ENCODE measurements around the gene ZDHHC5.
A peak's percentile ranks its signal among the peaks of the same experiment; 100 is the strongest.
"Not testable (repeated sequence)": the region's sequence is repeated elsewhere in the genome, so short reads cannot be mapped to it uniquely, and the experiment has no call there.

ZDHHC5 gene

GRCh38 chr11:57675176-57675941, 7.4 kb downstream of the ZDHHC5 start:
- no peak for DNase-seq

DNA sequence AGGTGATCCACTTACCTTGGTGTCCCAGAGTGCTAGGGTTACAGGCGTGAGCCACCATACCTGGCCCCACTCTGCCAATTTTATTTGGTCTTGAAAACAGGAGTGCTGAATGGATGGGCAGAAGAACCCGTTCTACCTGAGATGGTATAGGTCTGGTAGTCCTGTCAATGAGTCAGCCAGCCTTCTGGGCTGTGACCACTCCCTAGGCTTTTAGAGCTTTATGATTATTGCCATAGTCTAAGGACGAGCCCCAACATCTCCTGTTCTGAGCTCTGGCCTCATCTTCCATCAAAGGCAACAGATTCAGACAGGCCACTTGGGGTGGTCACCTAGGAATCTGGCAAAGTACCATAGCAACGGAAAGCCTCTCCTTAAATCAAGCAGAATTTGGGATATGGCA, 11.5 kb downstream of the ZDHHC5 start:
- no peak for DNase-seq

- DNase-seq: no peak
Observed at GRCh38 chr11:57680552-57680874, 12.6 kb downstream of the ZDHHC5 start.

DNA sequence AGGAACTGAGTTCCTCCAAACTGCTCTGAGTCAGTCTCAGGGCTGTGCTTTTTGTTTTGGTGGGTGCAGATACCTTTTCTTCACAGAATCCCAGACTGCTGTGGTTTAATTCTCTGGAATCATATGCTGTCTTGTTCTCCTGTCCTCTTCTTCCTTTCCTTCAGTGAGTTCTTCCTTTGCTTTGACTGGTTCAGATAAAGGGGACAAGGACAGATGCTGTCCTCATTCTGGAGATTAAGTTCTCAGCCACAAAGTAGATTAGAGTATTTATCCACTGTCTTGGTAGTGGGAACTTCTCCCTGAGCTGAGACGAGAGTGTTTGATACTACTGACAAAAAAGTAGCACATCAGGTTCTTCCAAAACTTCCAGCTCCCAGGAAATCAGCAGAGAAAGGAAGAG, 13.3 kb downstream of the ZDHHC5 start:
- DNase-seq: no peak

- not testable (repeated sequence) for DNase-seq
Observed at GRCh38 chr11:57690474-57690873, 22.6 kb downstream of the ZDHHC5 start.

GRCh38 chr11:57698843-57699365, 31.0 kb downstream of the ZDHHC5 start:
- DNase-seq: no peak

DNA sequence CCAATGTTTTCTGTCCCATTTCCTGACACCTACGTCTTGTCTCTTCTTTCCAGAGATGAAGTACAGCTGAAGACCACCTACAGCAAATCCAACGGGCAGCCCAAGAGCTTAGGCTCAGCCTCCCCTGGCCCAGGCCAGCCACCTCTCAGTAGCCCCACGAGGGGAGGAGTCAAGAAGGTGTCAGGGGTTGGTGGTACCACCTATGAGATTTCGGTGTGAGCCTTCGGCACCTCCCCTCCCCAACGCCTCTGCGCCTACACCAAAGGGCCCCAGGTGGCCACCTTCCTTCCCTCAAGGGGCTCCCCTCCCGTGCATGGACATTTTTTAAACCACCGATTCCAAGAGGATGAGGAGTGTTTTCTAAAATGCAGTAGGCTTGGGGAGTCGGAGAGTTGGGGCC, 31.9 kb downstream of the ZDHHC5 start:
- DNase-seq: no peak

DNA sequence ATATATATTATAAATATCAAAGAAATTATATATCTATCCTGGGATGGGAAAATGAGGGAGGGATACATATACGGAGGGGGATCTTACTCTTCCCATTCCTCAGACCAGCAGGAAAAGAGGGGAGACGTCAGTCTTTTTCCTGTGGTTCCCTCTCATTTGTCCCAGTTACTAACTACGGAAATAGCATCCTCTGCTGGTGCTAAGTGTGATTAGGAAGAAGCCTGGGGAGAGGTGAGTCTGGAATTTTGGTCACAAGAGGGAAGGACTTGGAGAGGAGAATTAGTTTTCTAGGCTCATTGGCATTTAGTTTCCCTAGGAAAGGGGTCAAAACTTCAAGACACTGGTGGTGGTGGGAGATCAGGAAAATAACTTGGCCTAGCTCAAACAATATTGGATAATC, 32.5 kb downstream of the ZDHHC5 start:
- no peak for DNase-seq

DNA sequence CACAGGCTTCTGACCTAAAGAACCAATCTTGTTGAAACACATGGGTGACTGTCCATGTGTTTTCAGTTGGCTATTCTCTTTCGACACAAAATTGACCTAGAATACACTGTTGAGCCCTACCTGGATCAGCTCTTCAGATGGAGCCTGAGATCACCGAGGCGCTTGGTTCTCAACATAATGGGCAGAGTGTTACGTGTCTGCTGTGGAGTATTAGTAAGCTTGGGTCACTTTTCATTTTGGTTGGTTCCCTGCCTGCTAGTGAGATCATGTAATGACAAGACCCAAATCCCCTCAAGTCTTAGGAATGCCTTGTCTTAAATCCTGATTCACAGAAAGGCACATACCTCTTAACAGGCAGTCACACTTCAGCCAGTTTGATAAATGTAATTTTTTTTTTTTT, 35.4 kb downstream of the ZDHHC5 start:
- DNase-seq: no peak

- DNase-seq: no peak
Observed at GRCh38 chr11:57704932-57705331, 37.0 kb downstream of the ZDHHC5 start.

GRCh38 chr11:57705432-57705831, 37.5 kb downstream of the ZDHHC5 start:
- DNase-seq: not testable (repeated sequence)

DNA sequence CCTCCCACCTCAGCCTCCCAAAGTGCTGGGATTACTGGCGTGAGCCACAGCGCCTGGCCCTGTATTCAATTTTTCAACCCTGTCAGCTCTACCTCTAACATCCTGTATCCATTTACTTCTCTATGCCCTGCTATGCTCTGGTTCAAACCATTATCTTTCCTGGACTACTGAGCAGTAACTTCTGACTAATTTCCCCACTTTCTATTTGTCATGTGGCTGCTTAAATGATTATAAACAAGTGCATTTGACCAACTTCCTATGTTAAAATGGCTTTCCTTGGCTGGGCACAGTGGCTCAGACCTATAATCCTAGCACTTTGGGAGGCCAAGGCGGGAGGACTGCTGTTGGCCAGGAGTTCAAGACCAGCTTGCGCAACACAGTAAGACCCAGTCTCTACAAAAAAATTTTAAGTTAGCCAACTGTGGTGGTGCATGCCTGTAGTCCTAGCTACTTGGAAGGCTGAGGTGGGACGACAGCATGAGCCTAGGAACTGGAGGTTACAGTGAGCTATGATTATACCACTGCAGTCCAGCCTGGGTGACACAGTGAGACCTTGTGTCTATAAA, 42.0 kb downstream of the ZDHHC5 start:
- no peak for DNase-seq

DNA sequence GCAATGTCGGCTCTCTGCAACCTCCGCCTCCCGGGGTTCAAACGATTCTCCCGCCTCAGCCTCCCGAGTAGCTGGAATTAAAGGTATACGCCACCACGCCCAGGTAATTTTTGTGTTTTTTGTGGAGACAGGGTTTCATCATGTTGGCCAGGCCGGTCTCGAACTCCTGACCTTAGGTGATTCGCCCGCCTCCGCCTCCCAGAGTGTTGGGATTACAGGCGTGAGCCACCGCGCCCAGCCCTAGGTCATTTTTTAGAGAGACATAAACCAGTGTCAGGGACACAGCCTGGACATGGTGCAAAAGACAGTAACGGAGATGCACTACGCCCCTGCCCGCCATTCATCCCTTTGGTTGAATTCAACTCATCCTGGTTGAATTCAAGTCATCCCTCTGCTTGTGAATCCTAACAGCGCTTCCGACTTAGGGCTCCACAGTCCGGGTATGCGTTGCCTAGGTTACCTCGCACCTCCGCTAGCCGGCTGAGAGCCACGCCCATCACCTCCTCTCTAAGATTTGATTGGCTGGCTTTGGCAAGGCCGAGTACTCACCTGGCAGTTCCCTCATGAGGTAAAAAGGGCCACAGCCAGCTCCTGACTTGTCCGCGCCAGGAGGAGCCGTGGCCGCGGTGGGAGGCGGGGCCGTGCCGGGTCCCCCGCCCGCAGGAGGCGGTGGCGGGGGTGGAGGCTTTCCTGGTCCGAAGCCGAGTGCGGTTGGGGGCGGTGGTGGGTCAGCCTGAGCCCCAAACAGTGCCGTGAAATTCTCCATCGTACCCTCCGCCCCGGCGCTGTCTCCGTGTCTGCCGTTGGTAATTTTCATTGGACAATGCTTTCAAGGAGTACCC, 43.7 kb downstream of the ZDHHC5 start, which contains the start of gene MED19:
Gene MED19, minus strand, starts transcription at position 802 of the 842 bp plus-strand sequence. Its CDS starts 36 bp downstream, at position 766.
- peak; percentile 41 to 59 for DNase-seq

GRCh38 chr11:57712256-57713150, 44.6 kb downstream of the ZDHHC5 start, which contains the start of gene TMX2:
Gene TMX2 (plus strand): TSS chr11:57712593. CDS start chr11:57712619, 26 bp downstream.
- DNase-seq: peak; percentile 93 to 97

- no peak for DNase-seq
Observed at GRCh38 chr11:57713835-57714234, 45.9 kb downstream of the ZDHHC5 start.

GRCh38 chr11:57716726-57717125, 48.8 kb downstream of the ZDHHC5 start:
- DNase-seq: not testable (repeated sequence)

GRCh38 chr11:57727185-57727584, 59.3 kb downstream of the ZDHHC5 start:
- DNase-seq: no peak

GRCh38 chr11:57728829-57729228, 60.9 kb downstream of the ZDHHC5 start:
- no peak for DNase-seq

GRCh38 chr11:57729479-57729878, 61.6 kb downstream of the ZDHHC5 start:
- DNase-seq: no peak

- DNase-seq: no peak
Observed at GRCh38 chr11:57732661-57733060, 64.7 kb downstream of the ZDHHC5 start.

DNA sequence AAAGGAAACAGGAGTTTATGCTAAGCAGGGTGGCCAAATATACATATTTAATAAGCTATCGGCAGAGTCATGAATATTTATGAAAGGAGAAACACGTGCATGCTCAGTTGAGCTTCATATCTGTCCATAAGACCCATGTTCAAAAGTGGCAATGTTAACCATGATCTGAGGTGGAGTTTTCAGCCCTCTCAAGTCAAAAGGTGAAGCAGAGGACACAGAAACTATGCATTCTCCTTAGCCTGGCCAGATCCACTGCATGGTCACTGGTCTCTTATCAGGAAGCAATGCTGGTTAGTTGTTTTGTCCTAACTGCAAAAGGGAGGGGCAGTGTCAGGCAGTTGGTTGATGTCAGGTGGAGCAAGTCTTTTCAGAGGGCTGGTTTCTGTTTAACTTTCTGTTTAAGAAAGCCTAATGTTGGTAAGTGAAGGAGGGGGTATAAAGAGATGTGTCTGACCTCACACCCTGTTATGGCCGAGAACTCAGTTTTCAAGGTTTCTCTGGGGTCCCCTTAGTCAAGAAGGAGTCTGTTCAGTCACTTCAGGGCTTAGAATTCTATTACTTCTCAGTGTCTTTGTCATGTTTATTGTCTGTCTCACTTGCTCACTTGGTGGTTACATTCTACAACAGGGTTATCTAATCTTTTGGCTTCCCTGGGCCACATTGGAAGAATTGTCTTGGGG, 67.8 kb downstream of the ZDHHC5 start:
- no peak for DNase-seq

Data from SHP77 (cell line).